SK-N-SH (cell line): ENCODE results near the gene CHCHD3. TPM values are rescaled to one million over a fixed set of nuclear protein-coding genes. Genes with fewer than 3 reads are reported as not detected.

Experiments used
- CTCF ChIA-PET: fragments of 300-600, 350-600 bp; formaldehyde crosslinking; extraction: SDS; loops from one replicate; lab custom pipeline; 2021; lab: Yijun Ruan, JAX
- POLR2A ChIA-PET: fragments of 350-600 bp; sonication (Branson Sonifier 250); formaldehyde crosslinking; extraction: SDS; loops from one replicate; lab custom pipeline; 2020; ENCODE audit warnings: antibody characterized with exemption, inconsistent platforms; lab: Yijun Ruan, JAX
- DNase-seq: peaks from one replicate; pipeline ENCODE4 v3.0.0; 2012
- H2AFZ ChIP-seq: fragments of 200-600 bp; sonication (generic); 2 replicates; pipeline ENCODE4 v1.8.1; 2016; ENCODE audit warnings: antibody characterized with exemption, mild to moderate bottlenecking, low read depth
- H3F3A ChIP-seq: fragments of 200-600 bp; sonication (generic); replicated peaks from 2 replicates; pipeline ENCODE3; 2016; ENCODE audit warnings: antibody characterized with exemption, mild to moderate bottlenecking; ENCODE audit not compliant: insufficient read depth
- H3K27ac ChIP-seq, 2 experiments: fragments of 200-500 bp in 1 of 2; fragments of 200-600 bp in 1 of 2; sonication (Bioruptor generic) in 1 of 2; sonication (generic), shearing (Covaris generic) in 1 of 2; 2 replicates each; pipeline versions ENCODE4 v1.5.1 to v1.6.1; 2014 to 2016; ENCODE audit warnings: low read depth in 2 of 2, inconsistent platforms in 1 of 2, low read length in 1 of 2, mild to moderate bottlenecking in 1 of 2, mixed read lengths in 1 of 2
- H3K27me3 ChIP-seq: fragments of 200-600 bp; sonication (generic), shearing (Covaris generic); 2 replicates; pipeline ENCODE4 v1.6.1; 2016; ENCODE audit warnings: mixed run types; ENCODE audit not compliant: insufficient read depth
- H3K36me3 ChIP-seq, 2 experiments: fragments of 200-500 bp in 1 of 2; fragments of 200-600 bp in 1 of 2; sonication (Bioruptor generic) in 1 of 2; sonication (generic) in 1 of 2; replicated peaks in 1 of 2; 2 replicates each; pipeline versions ENCODE3 to v1.5.1; 2014 to 2016; ENCODE audit warnings: low read length in 1 of 2, mild to moderate bottlenecking in 1 of 2; ENCODE audit not compliant: insufficient read depth in 2 of 2, control insufficient read depth in 1 of 2
- H3K4me1 ChIP-seq, 2 experiments: fragments of 200-500 bp in 1 of 2; fragments of 200-600 bp in 1 of 2; sonication (Bioruptor generic) in 1 of 2; sonication (generic), shearing (Covaris generic) in 1 of 2; 2 replicates each; pipeline versions ENCODE4 v1.5.1 to v1.6.1; 2014 to 2016; ENCODE audit warnings: low read depth in 1 of 2, low read length in 1 of 2, mixed run types in 1 of 2; ENCODE audit not compliant: insufficient read depth in 2 of 2, control insufficient read depth in 1 of 2
- H3K4me2 ChIP-seq: fragments of 200-600 bp; sonication (generic), shearing (Covaris generic); 2 replicates; pipeline ENCODE4 v1.6.1; 2017; ENCODE audit warnings: mixed run types
- H3K4me3 ChIP-seq, 2 experiments: fragments of 200-500 bp in 1 of 2; fragments of 200-600 bp in 1 of 2; sonication (Bioruptor generic) in 1 of 2; sonication (generic), shearing (Covaris generic) in 1 of 2; 2 replicates each; pipeline versions ENCODE4 v1.5.1 to v1.8.1; 2014 to 2016; ENCODE audit warnings: low read depth in 2 of 2, inconsistent platforms in 1 of 2, low read length in 1 of 2, mild to moderate bottlenecking in 1 of 2, mixed read lengths in 1 of 2, moderate library complexity in 1 of 2
- H3K79me2 ChIP-seq: fragments of 200-600 bp; sonication (generic); 2 replicates; pipeline ENCODE4 v1.8.1; 2017; ENCODE audit warnings: mild to moderate bottlenecking; ENCODE audit not compliant: insufficient read depth
- H3K9ac ChIP-seq: fragments of 200-600 bp; sonication (generic); 2 replicates; pipeline ENCODE4 v1.6.1; 2017; ENCODE audit warnings: mixed run types
- H3K9me2 ChIP-seq: fragments of 200-600 bp; sonication (generic); 2 replicates; pipeline ENCODE4 v1.6.1; 2017; ENCODE audit warnings: mixed run types
- H3K9me3 ChIP-seq: fragments of 200-600 bp; sonication (generic); 2 replicates; pipeline ENCODE4 v1.6.1; 2017; ENCODE audit warnings: mixed run types, mild to moderate bottlenecking, moderate library complexity
- H4K20me1 ChIP-seq: fragments of 200-600 bp; sonication (generic); 2 replicates; pipeline ENCODE4 v1.6.1; 2017; ENCODE audit warnings: mild to moderate bottlenecking, mixed run types; ENCODE audit not compliant: insufficient read depth
- CHD2 ChIP-seq: fragments of 150-350 bp; IDR thresholded peaks from 2 replicates; pipeline ENCODE4 v1.6.1; 2018; ENCODE audit warnings: low read length; ENCODE audit not compliant: partially characterized antibody
- ELF1 ChIP-seq: IDR thresholded peaks from 2 replicates; pipeline ENCODE4 v1.4.0; 2012
- EP300 ChIP-seq, 2 experiments: IDR thresholded peaks; 2 replicates each; pipeline versions ENCODE4 v1.4.0 to v1.6.1; 2012; ENCODE audit warnings: borderline replicate concordance in 1 of 2, low read depth in 1 of 2, low read length in 1 of 2
- FOXM1 ChIP-seq: IDR thresholded peaks from 2 replicates; pipeline ENCODE4 v1.4.0; 2012; ENCODE audit warnings: low read depth, mild to moderate bottlenecking
- GABPA ChIP-seq: IDR thresholded peaks from 2 replicates; pipeline ENCODE4 v1.4.0; 2012; ENCODE audit warnings: low read depth, mild to moderate bottlenecking
- GATA2 ChIP-seq: sonication (generic); formaldehyde crosslinking; IDR thresholded peaks from 2 replicates; pipeline ENCODE4 v1.5.0; 2020; ENCODE audit warnings: mild to moderate bottlenecking, missing genetic modification reagents
- MXI1 ChIP-seq: IDR thresholded peaks from 2 replicates; pipeline ENCODE4 v1.6.1; 2012; ENCODE audit warnings: mild to moderate bottlenecking, low read depth, low read length, improper control_type of control experiment
- NFIC ChIP-seq: IDR thresholded peaks from 2 replicates; pipeline ENCODE4 v1.4.0; 2012; ENCODE audit warnings: borderline replicate concordance
- POLR2AphosphoS5 ChIP-seq: IDR thresholded peaks from 2 replicates; pipeline ENCODE4 v1.6.1; 2012; ENCODE audit warnings: low read depth, low read length
- RCOR1 ChIP-seq: fragments of 150-350 bp; IDR thresholded peaks from 2 replicates; pipeline ENCODE4 v1.6.1; 2017; ENCODE audit warnings: antibody characterized with exemption, low read length
- REST ChIP-seq: IDR thresholded peaks from 2 replicates; pipeline ENCODE4 v1.6.1; 2012; ENCODE audit warnings: mild to moderate bottlenecking, low read depth, low read length, moderate library complexity
- RXRA ChIP-seq: IDR thresholded peaks from 2 replicates; pipeline ENCODE4 v1.4.0; 2012; ENCODE audit warnings: low read depth, mild to moderate bottlenecking, borderline replicate concordance
- SMC3 ChIP-seq: IDR thresholded peaks from 2 replicates; pipeline ENCODE4 v1.6.1; 2012; ENCODE audit warnings: low read depth, low read length, improper control_type of control experiment
- TCF12 ChIP-seq: IDR thresholded peaks from 2 replicates; pipeline ENCODE4 v1.4.0; 2012
- USF2 ChIP-seq: fragments of 150-350 bp; IDR thresholded peaks from 2 replicates; pipeline ENCODE4 v1.6.1; 2017; ENCODE audit warnings: antibody characterized with exemption, low read length, low read depth, borderline replicate concordance
- WGBS: methylation state at CpG from one replicate; pipeline ENCODE4 v1.1.6; 2017; ENCODE audit warnings: low lambda C conversion rate; 5-methylcytosine and 5-hydroxymethylcytosine counted together
- polyA plus RNA-seq, 3 experiments: library from polyadenylated mRNA; depleted of rRNA; stranded (reverse); fragments of >200 nt; gene quantifications; 2 replicates each; pipeline ENCODE4 v1.2.3, GENCODE V29; 2012
- TF ChIP-seq, protein P1 (sequence below): fragments of 200-600 bp; sonication (generic); IDR thresholded peaks from 2 replicates; pipeline ENCODE4 v1.6.1; 2017; ENCODE audit warnings: antibody characterized with exemption, mild to moderate bottlenecking, moderate library complexity
- TF ChIP-seq, protein P2 (sequence below): IDR thresholded peaks from 2 replicates; pipeline ENCODE4 v1.4.0; 2012; ENCODE audit warnings: low read depth
- TF ChIP-seq, protein P3 (sequence below): IDR thresholded peaks from 2 replicates; pipeline ENCODE4; 2012
- TF ChIP-seq, protein P4 (sequence below): fragments of 150-350 bp; IDR thresholded peaks from 2 replicates; pipeline ENCODE4 v1.6.1; 2016; ENCODE audit warnings: mild to moderate bottlenecking, low read depth, low read length

The CHCHD3 gene
- polyA plus RNA-seq, 1 of the 3 experiments (the other 2 are of a cell fraction), result 97.1 TPM

- peaks cover 6% of the 10 kb centered on the region for H3F3A ChIP-seq
- no peaks in the 10 kb centered on the region for H3K9me2 ChIP-seq
Observed at GRCh38 chr7:132777414-132777813, 304.5 kb downstream of the CHCHD3 start.

More at GRCh38 chr7:132777414-132777813, 304.5 kb downstream of the CHCHD3 start:
- Histone ChIP-seq H2AFZ (no peak overlapping the region), H3K9ac (no peak overlapping the region), H3K27ac (no peak overlapping the region), H4K20me1 (no peaks in the 10 kb centered on the region), H3K4me2 (no peak overlapping the region), H3K79me2 (no peaks in the 10 kb centered on the region), H3K4me3 (no peak overlapping the region), H3K9me3 (no peaks in the 10 kb centered on the region), H3K4me1 (peaks cover 0 to 4% of the 10 kb centered on the region in 2 experiments; a peak in 2 of 4 replicates), H3K36me3 (no peaks in the 10 kb centered on the region), H3K27me3 (no peaks in the 10 kb centered on the region)
- WGBS, result 96% methylated on average over 7 of the region's 7 CpGs
- ChIA-PET POLR2A (interaction anchor here (0.7 kb wide), 1 partner anchor 11 kb away, joined by 3 read pairs; no protein-coding TSS in a partner anchor), CTCF (interaction anchor here (0.7 kb wide), 1 partner anchor 830 kb away, joined by 3 read pairs; no protein-coding TSS in a partner anchor)
- DNase-seq, result no peak
- no peak for TF ChIP-seq MXI1
- TF ChIP-seq, protein P1, sequence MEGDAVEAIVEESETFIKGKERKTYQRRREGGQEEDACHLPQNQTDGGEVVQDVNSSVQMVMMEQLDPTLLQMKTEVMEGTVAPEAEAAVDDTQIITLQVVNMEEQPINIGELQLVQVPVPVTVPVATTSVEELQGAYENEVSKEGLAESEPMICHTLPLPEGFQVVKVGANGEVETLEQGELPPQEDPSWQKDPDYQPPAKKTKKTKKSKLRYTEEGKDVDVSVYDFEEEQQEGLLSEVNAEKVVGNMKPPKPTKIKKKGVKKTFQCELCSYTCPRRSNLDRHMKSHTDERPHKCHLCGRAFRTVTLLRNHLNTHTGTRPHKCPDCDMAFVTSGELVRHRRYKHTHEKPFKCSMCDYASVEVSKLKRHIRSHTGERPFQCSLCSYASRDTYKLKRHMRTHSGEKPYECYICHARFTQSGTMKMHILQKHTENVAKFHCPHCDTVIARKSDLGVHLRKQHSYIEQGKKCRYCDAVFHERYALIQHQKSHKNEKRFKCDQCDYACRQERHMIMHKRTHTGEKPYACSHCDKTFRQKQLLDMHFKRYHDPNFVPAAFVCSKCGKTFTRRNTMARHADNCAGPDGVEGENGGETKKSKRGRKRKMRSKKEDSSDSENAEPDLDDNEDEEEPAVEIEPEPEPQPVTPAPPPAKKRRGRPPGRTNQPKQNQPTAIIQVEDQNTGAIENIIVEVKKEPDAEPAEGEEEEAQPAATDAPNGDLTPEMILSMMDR, result no peak
- TF ChIP-seq, protein P2, sequence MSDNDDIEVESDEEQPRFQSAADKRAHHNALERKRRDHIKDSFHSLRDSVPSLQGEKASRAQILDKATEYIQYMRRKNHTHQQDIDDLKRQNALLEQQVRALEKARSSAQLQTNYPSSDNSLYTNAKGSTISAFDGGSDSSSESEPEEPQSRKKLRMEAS, result no peak
- no peak for TF ChIP-seq ELF1
- TF ChIP-seq EP300 (IDR thresholded peaks at IDR 0.05; ENCODE audit: borderline replicate concordance in 1 of 2, low read depth in 1 of 2, low read length in 1 of 2), result no peak
- TF ChIP-seq RXRA, result no peak
- no peak for TF ChIP-seq TCF12
- TF ChIP-seq, protein P3, sequence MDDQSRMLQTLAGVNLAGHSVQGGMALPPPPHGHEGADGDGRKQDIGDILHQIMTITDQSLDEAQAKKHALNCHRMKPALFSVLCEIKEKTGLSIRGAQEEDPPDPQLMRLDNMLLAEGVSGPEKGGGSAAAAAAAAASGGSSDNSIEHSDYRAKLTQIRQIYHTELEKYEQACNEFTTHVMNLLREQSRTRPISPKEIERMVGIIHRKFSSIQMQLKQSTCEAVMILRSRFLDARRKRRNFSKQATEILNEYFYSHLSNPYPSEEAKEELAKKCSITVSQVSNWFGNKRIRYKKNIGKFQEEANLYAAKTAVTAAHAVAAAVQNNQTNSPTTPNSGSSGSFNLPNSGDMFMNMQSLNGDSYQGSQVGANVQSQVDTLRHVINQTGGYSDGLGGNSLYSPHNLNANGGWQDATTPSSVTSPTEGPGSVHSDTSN, result no peak
- TF ChIP-seq RCOR1, result no peak
- no peak for TF ChIP-seq POLR2AphosphoS5
- no peak for TF ChIP-seq FOXM1
- no peak for TF ChIP-seq NFIC
- TF ChIP-seq, protein P4, sequence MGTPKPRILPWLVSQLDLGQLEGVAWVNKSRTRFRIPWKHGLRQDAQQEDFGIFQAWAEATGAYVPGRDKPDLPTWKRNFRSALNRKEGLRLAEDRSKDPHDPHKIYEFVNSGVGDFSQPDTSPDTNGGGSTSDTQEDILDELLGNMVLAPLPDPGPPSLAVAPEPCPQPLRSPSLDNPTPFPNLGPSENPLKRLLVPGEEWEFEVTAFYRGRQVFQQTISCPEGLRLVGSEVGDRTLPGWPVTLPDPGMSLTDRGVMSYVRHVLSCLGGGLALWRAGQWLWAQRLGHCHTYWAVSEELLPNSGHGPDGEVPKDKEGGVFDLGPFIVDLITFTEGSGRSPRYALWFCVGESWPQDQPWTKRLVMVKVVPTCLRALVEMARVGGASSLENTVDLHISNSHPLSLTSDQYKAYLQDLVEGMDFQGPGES, result no peak
- no peak for TF ChIP-seq SMC3
- TF ChIP-seq USF2, result no peak
- no peak for TF ChIP-seq CHD2
- TF ChIP-seq REST, result no peak
- no peak for TF ChIP-seq GATA2 (CRISPR knock-in tag)
- no peak for TF ChIP-seq GABPA
